Mucosa of descending colon (tissue), 3 donors: Measurements from ENCODE around the gene AMZ1. TPM values are rescaled to one million over a fixed set of nuclear protein-coding genes. Genes with fewer than 3 reads are reported as not detected.

Experiments
- ATAC-seq: fragments of 200-7000 bp; cut with Tn5 transposase; one replicate; pipeline ENCODE4 v1.9.1; 2020; ENCODE audit warnings: mild to moderate bottlenecking, moderate library complexity
- DNase-seq, 3 donors: peaks; one replicate each; pipeline ENCODE4 v3.0.0-alpha.2; 2020
- H3K36me3 ChIP-seq: fragments of 200-600 bp; one replicate; pipeline ENCODE4 v1.8.0; 2021; ENCODE audit warnings: low read depth, mild to moderate bottlenecking
- H3K4me1 ChIP-seq: fragments of 200-600 bp; one replicate; pipeline ENCODE4 v1.8.0; 2021; ENCODE audit warnings: low read depth, mild to moderate bottlenecking
- H3K4me3 ChIP-seq: fragments of 200-600 bp; one replicate; pipeline ENCODE4 v1.8.0; 2021; ENCODE audit warnings: mild to moderate bottlenecking
- H3K9me3 ChIP-seq: fragments of 200-600 bp; one replicate; pipeline ENCODE4 v1.8.0; 2021; ENCODE audit warnings: mild to moderate bottlenecking
- intact Hi-C, 2 donors: fragments of 100-400 bp; cut with DNase I in 1 of 2; cut with micrococcal nuclease in 1 of 2; formaldehyde crosslinking; loops; one replicate each; pipeline versions ENCODE4 v1.11.0 to v1.11.1; 2022; cut with DNase I, micrococcal nuclease
- total RNA-seq, 3 donors: library from RNA; stranded (reverse); fragmentation: NEBNext Ultra II Directional in 2 of 3; extraction: Animal tissue kit (Norgen Biotek cat#: 25700) in 2 of 3; gene quantifications; one replicate each; pipeline versions ENCODE4 v1.2.1 to v1.2.4, GENCODE V29; 2021 to 2023
- TF ChIP-seq, protein P1 (sequence below): fragments of 200-600 bp; IDR thresholded peaks from one replicate; pipeline ENCODE4 v1.8.0; 2022; ENCODE audit warnings: antibody characterized with exemption, mild to moderate bottlenecking
- donor health status: DM: no; HTN: no; CAD: no; lungs with moderate emphysema.
- donor health status: DM: no; HTN: no; CAD: no.
- donor health status: DM: no; HTN: yes; CAD: no.

The AMZ1 gene
- total RNA-seq, 3 donors from 2014 or later, result 0.61 to 1.3 TPM; not detected in 1

DNA sequence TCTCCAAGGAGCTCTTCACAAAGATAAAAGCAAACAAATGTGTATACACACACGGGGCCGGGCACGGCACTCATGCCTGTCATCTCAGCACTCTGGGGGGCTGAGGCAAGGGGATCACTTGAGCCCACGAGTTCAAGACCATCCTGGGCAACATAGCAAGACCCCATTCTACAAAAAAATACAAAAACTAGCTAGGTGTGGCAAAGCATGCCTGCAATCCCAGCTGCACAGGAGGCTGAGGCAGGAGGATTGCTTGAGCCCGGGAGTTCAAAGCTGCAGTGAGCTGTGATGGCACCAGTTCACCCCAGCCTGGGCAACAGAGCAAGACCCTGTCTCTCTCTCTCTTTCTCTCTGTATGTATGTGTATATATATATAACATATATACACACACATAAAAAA, 33.9 kb upstream of the AMZ1 start:
- DNase-seq (no peak), ATAC-seq (no peak)
- Histone ChIP-seq H3K9me3 (no peaks in the 10 kb centered on the region), H3K4me3 (no peak overlapping the region), H3K4me1 (no peaks in the 10 kb centered on the region), H3K36me3 (no peaks in the 10 kb centered on the region)
- intact Hi-C loops, result no loop called here
- TF ChIP-seq, protein P1, sequence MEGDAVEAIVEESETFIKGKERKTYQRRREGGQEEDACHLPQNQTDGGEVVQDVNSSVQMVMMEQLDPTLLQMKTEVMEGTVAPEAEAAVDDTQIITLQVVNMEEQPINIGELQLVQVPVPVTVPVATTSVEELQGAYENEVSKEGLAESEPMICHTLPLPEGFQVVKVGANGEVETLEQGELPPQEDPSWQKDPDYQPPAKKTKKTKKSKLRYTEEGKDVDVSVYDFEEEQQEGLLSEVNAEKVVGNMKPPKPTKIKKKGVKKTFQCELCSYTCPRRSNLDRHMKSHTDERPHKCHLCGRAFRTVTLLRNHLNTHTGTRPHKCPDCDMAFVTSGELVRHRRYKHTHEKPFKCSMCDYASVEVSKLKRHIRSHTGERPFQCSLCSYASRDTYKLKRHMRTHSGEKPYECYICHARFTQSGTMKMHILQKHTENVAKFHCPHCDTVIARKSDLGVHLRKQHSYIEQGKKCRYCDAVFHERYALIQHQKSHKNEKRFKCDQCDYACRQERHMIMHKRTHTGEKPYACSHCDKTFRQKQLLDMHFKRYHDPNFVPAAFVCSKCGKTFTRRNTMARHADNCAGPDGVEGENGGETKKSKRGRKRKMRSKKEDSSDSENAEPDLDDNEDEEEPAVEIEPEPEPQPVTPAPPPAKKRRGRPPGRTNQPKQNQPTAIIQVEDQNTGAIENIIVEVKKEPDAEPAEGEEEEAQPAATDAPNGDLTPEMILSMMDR, result no peak

DNA sequence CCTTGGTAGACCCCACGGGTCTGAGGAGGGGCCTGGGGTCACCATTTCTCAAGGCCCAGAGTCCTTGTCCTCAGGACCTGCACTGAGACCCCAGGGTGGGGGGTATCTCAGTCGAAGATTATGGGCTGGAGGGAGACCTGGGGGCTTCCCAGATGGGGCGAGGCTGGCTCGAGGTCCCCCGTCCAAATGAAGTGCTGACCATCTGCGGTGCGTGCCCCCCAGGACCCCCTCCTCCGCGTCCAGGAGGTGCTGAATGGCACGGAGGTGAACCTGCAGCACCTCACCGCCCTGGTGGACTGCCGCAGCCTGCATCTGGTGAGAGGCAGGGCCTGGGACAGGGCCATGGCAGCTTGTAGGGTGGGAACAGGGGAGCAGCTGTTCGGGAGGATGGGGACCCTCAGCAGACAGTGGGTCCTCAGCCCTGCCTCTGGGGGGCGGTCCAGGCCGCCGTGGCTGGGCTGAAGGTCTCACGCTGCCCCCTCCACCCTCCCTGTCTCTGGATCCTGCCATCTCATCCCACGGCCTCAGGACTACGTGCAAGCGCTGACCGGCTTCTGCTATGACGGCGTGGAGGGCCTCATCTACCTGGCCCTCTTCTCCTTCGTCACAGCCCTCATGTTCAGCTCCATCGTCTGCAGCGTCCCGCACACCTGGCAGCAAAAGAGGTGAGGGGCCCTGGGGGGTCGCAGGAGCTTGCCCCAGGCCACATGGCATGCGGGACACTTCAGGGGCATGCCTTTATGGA, 32.0 kb upstream of the AMZ1 start:
- ATAC-seq (no peak), DNase-seq (no peak)
- Histone ChIP-seq H3K4me1 (no peaks in the 10 kb centered on the region), H3K4me3 (no peak overlapping the region), H3K36me3 (no peaks in the 10 kb centered on the region), H3K9me3 (no peaks in the 10 kb centered on the region)
- intact Hi-C loops, result no loop called here
- TF ChIP-seq, protein P1, result no peak

DNA sequence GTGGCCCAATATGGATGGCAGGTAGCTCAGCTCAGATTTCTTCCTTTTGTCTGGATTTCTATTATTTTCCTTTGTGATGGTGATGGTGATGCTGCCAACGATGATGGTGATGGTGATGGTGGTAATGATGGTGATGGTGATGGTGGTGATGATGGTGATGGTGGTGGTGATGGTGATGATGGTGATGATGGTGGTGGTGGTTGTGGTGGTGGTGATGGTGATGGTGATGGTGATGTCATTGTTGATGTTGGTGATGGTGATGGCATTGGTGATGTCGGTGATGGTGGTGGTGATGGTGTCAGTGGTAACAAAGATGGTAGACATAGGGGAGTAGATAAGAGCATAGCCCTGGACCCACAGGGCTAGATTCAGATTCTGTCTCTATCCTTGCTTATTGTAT, 30.8 kb upstream of the AMZ1 start:
- no peaks in the 10 kb centered on the region for H3K36me3 ChIP-seq
- H3K9me3 ChIP-seq, result no peaks in the 10 kb centered on the region
- intact Hi-C loops, result no loop called here
- no peaks in the 10 kb centered on the region for H3K4me1 ChIP-seq
- TF ChIP-seq, protein P1, result no peak
- DNase-seq (no peak), ATAC-seq (no peak)
- H3K4me3 ChIP-seq, result no peak overlapping the region

DNA sequence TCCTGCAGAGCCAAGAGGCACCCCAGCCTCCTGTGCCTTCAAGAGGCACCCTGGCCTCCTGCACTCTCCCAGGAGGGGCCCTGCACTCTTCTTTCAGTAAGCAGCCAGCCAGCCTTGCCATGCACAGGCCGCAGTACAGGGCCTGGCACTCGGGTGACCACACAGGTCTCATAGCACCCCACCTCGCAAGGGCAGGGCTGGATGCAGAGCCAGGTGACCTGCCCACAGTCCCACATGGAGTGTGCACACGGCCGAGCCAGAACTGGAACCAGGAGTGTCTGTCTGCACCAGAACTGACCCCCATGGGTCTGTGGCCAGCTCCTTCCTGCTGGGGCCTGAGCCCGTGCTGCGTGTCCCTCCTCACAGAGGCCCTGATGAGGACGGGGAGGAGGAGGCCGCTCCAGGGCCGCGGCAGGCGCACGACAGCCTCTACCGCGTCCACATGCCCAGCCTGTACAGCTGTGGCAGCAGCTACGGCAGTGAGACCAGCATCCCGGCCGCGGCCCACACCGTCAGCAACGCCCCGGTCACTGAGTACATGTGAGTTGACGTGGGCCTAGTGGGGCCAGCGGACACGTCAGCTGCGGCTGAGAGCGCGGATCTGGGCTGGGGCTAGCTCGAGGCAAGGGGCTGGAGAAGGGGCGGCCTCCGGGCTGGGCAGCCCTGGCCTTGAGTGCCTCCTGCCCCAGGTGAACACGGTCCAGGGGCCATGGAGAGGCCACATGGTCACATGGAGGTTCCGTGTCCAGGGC, 29.9 kb upstream of the AMZ1 start:
- no peaks in the 10 kb centered on the region for H3K36me3 ChIP-seq
- intact Hi-C loops, result no loop called here
- no peak for ATAC-seq

DNA sequence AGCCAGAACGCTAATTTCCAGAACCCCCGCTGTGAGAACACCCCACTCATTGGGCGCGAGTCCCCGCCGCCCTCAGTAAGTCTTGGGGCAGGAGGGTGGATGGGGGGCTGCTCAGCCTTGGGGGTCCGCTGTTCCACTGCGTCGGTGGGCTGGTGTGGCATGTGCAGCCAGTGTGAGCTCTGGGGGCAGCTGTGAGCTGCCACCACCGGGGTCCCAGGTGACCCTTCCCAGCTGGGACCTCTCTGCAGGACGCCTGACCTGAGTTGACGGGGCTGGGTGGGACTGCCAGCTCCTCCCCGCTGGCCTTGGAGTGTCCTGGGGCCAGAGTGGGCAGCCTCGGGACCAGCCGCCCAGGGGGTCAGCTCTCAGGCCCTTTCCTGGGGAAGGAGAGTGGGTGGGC, 29.1 kb upstream of the AMZ1 start:
- H3K4me1 ChIP-seq, result no peaks in the 10 kb centered on the region
- TF ChIP-seq, protein P1, result no peak
- no peaks in the 10 kb centered on the region for H3K9me3 ChIP-seq
- intact Hi-C loops, result no loop called here
- no peak overlapping the region for H3K4me3 ChIP-seq
- H3K36me3 ChIP-seq, result no peaks in the 10 kb centered on the region
- DNase-seq (no peak), ATAC-seq (no peak)

More for the DNA sequence above, 29.9 kb upstream of the AMZ1 start:
- no peak overlapping the region for H3K4me3 ChIP-seq
- TF ChIP-seq, protein P1, result no peak
- no peaks in the 10 kb centered on the region for H3K9me3 ChIP-seq
- no peak for DNase-seq
- H3K4me1 ChIP-seq, result no peaks in the 10 kb centered on the region
